Measurements from ENCODE around the gene SKOR2.

Gene SKOR2

GRCh38 chr18:47251289-47252120 lies at the start of gene SKOR2:
SKOR2 (minus strand) TSS chr18:47251660; CDS start chr18:47249183, 2,477 bp downstream.
- no peak for DNase-seq

GRCh38 chr18:47296462-47296861 lies 45.0 kb upstream of the SKOR2 start:
- no peak for DNase-seq

GRCh38 chr18:47294801-47295200 lies 43.3 kb upstream of the SKOR2 start:
- no peak for DNase-seq

GRCh38 chr18:47288741-47289140 lies 37.3 kb upstream of the SKOR2 start:
- no peak for DNase-seq

- no peak for DNase-seq
These were observed 36.6 kb upstream of the SKOR2 start for GRCh38 chr18:47287911-47288585.

- no peak for DNase-seq
These were observed 35.4 kb upstream of the SKOR2 start for GRCh38 chr18:47286776-47287410.

- DNase-seq = no peak
These were observed 34.0 kb upstream of the SKOR2 start for GRCh38 chr18:47285456-47285855.

GRCh38 chr18:47284721-47285395 lies 33.4 kb upstream of the SKOR2 start:
- DNase-seq = no peak

GRCh38 chr18:47283476-47283875 lies 32.0 kb upstream of the SKOR2 start:
- DNase-seq = no peak

GRCh38 chr18:47280121-47280520 lies 28.7 kb upstream of the SKOR2 start:
- no peak for DNase-seq

GRCh38 chr18:47274961-47275360 lies 23.5 kb upstream of the SKOR2 start:
- DNase-seq = no peak

GRCh38 chr18:47265197-47265596 lies 13.7 kb upstream of the SKOR2 start:
- DNase-seq = no peak

GRCh38 chr18:47264308-47264700 lies 12.8 kb upstream of the SKOR2 start:
- DNase-seq = no peak

- DNase-seq = no peak
These were observed 12.2 kb upstream of the SKOR2 start for GRCh38 chr18:47263430-47264307.

- no peak for DNase-seq
These were observed 11.6 kb upstream of the SKOR2 start for GRCh38 chr18:47263150-47263429.

- no peak for DNase-seq
These were observed 11.1 kb upstream of the SKOR2 start for GRCh38 chr18:47262301-47263149.

GRCh38 chr18:47261902-47262300 lies 10.4 kb upstream of the SKOR2 start:
- no peak for DNase-seq

GRCh38 chr18:47260924-47261701 lies 9.7 kb upstream of the SKOR2 start:
- no peak for DNase-seq

GRCh38 chr18:47260120-47260923 lies 8.9 kb upstream of the SKOR2 start:
- no peak for DNase-seq
